Mesenteric fat pad (tissue), 1 donor: Measurements from ENCODE around the gene GNA12. TPM values are rescaled to one million over a fixed set of nuclear protein-coding genes. Genes with fewer than 3 reads are reported as not detected.
"Not testable (repeated sequence)": the region's sequence is repeated elsewhere in the genome, so short reads cannot be mapped to it uniquely, and the experiment has no call there.

Experiments
- DNase-seq: peaks from one replicate; pipeline ENCODE4 v3.0.0-alpha.2; 2020; ENCODE audit warnings: low spot score
- total RNA-seq: library from RNA; stranded (reverse); fragmentation: NEBNext Ultra II Directional; extraction: Animal tissue kit (Norgen Biotek cat#: 25700); gene quantifications from one replicate; pipeline ENCODE4 v1.2.1, GENCODE V29; 2021
- donor health status: DM: yes; HTN: yes; CAD: no.

The GNA12 gene
- total RNA-seq, 1 donor from 2014 or later = 70.1 TPM

DNA sequence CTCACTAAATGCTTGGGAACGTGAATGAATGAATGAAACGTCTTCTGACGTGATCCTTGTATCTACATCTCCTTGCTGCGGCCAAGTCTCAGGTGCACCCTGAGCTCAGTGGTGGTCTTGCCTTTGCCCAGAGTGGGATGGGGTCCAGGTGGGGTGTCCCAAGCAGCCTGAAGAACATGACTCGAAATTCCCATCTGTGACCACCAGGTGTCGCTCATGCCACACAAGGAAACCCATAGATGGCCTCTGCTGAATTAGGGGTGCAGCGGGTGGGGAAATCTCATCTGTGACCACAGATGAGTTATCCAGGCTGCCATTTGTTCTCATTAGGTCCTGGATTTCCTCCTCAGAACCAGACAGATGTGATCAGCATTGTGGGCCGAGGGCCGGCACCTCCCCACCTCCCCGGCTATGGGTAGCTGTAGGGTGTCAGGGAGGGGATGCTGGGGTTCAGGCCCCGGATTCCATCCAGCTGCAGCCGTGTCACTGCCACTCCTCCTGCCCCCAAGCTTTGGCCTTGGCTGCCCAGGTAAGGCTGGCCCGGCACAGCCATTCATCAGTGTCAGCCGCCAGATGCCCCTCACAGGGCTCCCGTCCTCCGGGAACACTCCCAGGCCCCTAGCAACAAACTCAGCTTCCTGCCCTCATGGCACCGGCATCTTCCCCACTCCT, 21.0 kb upstream of the GNA12 start:
- DNase-seq = no peak

- DNase-seq = no peak
Observed at GRCh38 chr7:2864204-2864985, 20.3 kb upstream of the GNA12 start.

GRCh38 chr7:2863461-2864066, 19.5 kb upstream of the GNA12 start:
- peak; percentile 93 for DNase-seq

- no peak for DNase-seq
Observed at GRCh38 chr7:2862831-2863361, 18.8 kb upstream of the GNA12 start.

DNA sequence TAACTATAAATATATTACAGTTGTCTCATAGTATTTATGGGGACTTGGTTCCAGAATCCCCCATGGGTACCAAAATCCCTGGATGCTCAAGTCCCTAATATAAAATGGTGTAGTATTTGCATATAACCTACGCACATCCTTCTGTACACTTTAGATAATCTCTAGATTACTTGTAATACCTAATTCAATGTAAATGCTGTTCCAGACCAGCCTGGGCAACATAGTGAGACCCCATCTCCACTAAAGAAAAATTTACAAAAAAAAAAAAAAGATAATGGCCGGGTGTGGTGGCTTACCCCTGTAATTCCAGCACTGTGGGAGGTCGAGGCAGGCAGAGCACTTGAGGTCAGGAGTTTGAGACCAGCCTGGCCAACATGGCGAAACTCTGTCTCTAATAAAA, 17.4 kb upstream of the GNA12 start:
- no peak for DNase-seq

DNA sequence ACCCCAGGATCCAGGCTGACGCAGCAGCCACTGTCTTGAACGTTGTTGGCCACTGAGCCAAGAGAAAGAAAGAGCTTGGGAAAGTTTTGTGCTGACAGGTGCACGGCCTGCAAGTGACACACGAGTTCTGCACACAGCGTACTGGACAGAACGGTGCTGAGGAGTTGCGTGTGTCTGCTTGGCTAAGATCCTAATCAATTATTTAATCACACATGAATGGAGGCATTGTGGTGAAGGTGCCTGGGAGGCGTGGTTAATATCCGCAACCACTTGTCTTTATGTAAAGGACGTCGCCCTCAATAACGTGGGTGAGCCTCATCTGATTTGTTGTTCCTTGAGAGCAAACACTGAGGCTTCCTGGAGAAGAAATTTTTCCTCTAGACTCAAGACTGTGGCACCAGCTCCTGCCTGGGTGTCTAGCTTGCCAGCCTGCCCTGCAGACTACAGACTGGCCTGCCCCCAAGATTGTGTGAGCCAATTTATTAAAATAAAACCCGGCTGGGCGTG, 16.6 kb upstream of the GNA12 start:
- DNase-seq = no peak

GRCh38 chr7:2859952-2860351, 15.8 kb upstream of the GNA12 start:
- DNase-seq = no peak

- no peak for DNase-seq
Observed at GRCh38 chr7:2858621-2859020, 14.5 kb upstream of the GNA12 start.

- DNase-seq = no peak
Observed at GRCh38 chr7:2856388-2857169, 12.5 kb upstream of the GNA12 start.

DNA sequence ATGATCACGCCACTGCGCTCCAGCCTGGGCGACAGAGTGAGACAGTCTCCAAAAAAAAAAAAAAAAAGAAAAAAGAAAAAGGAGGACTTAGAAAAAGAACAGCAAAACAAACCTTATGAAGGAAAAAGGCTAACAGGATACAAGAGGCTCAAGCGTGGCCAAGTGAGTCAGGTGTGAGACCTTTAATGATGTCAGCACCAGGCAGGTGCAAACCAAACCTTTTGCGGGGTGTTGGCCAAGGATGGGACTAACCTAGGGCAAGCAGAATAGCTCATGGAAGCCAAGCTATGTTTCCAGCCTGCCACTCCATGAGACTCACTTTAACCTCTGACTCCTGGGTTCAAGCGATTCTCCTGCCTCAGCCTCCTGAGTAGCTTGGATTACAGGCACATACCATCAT, 11.3 kb upstream of the GNA12 start:
- no peak for DNase-seq

DNA sequence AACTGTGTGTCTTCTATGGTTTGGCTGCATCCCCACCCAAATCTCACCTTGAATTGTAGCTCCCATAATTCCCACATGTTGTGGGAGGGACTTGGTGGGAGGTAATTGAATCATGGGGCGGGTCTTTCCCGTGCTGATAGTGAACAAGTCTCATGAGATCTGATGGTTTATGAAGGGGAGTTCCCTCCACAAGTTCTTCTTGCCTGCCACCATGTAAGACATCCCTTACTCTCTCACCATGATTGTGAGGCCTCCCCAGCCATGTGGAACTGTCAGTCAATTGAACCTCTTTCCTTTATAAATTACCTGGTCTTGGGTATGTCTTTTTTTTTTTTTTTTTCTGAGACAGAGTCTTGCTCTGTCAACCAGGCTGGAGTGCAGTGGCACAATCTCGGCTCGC, 9.4 kb upstream of the GNA12 start:
- DNase-seq = not testable (repeated sequence)

DNA sequence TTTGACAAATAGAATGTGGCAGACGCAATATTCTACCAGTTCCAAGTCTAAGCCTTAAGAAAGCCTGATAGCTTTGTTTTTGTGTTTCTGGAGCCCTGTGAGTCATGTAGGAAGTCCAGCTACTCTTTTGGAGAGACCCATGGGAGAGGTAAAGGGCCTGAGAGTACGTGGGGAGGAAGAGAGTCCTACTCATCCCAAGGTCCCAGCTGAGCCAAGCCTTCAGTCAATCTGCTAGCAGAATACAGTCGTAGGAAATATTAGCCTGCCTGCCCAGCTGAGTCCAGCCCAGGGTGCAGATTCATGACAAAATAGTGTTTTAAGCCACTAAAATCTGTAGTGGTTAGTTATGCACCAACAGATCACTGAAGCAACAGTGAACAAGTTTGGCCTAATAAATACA, 9.0 kb upstream of the GNA12 start:
- no peak for DNase-seq

DNA sequence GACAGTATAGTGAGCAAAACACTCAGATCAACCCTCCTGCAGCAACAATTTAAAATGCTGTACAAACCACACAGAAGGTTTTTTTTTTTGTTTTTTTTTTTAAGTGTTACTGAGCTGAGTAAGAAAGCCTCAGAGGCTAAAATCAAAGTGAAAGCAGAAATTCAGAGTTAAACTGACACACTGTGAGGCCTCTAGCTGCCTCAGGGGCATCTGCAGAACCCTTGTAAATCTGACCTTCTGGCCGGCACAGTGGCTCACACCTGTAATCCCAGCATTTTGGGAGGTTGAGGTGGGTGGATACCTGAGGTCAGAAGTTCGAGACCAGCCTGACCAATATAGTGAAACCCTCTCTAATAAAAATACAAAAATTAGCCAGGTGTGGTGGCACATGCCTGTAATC, 7.4 kb upstream of the GNA12 start:
- DNase-seq = peak; percentile 28

DNA sequence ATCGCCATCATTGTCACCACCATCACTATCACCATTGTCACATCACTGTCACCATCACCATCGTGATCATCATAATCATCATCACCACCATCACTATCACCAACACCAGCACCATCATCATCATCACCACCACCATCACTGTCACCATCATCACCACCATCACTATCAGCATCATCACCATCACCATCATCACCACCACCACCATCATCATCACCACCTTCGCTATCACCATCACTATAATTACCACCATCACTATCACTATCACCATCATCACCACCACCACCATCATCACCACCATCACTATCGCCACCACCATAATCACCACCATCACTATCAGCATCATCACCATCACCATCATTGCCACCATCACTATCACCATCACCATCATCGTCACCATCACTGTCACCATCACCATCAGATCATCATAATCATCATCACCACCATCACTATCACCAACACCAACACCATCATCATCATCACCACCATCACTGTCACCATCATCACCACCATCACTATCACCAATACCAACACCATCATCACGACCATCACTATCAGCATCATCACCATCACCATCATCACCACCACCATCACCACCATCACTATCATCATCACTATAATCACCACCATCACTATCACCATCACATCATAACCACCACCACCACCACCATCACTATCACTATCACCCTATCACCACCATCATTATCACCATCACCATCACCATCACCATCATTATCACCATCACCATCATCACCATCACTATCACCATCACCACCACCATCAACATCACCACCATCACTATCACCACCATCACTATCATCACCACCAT, 6.0 kb upstream of the GNA12 start:
- DNase-seq = no peak

DNA sequence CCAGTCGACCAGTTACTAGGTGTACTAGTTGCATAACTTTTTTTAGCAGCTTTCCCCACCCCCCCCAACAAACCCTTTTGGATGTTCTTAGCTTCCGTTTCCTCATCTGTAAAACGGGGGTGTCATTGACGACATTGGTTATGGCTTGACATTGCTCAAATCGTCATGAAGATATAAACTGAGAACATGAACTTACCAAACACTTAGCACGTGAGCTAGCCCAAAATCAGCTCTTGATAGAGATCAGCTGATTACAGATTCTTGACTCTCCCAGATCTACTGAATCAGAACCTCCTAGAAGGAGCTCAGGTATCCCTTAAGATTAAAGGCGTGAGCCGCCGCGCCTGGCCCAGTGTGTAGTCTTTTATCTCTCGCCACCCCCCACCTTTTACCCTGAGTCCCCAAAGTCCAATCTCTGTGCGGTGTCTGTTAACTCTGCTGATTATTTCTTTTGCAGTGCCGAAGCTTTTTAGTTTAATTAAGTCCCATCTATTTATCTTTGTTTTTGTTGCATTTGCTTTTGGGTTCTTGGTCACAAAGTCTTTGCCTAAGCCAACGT, 1.0 kb upstream of the GNA12 start:
- DNase-seq = peak; percentile 45

- no peak for DNase-seq
Observed at GRCh38 chr7:2843711-2844152, 376 bp downstream of the GNA12 start.

GRCh38 chr7:2843191-2843685, 870 bp downstream of the GNA12 start:
- no peak for DNase-seq

DNA sequence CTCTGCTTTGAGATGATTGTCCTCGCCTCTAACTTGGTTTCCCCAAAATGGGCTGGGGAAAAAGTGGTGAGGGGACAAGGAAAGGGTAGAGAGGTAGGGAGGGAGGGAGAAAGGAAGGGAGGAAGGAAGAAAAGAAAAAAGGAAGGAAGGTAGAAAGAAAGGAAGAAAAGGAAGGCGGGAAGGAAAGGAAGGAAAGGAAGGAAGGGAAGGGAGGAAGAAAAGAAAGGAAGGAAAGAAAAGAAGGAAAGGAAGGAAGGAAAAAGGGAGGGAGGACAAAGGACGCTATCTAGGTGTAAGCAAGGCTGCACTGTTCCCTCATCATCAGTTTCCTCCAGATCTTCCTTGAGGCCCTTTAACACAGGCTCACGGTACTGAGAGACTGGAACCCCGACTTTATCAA, 2.2 kb downstream of the GNA12 start:
- no peak for DNase-seq

DNA sequence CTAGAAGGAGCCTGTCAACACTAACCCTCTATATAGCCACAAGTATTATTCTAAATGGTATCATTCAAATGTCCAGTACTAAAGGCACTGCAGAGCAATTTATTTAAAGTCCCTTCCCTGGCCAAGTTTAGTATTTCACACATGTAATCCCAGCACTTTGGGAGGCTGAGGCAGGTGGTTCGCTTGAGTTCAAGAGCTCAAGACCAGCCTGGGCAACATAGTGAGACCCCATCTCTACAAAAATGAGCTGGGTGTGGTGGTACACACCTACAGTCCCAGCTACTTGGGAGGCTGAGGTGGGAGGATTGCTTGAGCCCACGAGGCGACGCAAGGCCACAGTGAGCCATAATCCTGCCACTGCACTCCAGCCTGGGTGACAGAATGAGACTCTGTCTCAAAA, 3.6 kb downstream of the GNA12 start:
- DNase-seq = no peak
